Hepatocyte (in vitro differentiated cells): ENCODE results near the gene SUPT4H1. TPM values are rescaled to one million over a fixed set of nuclear protein-coding genes. Genes with fewer than 3 reads are reported as not detected.
"Not testable (repeated sequence)": the region's sequence is repeated elsewhere in the genome, so short reads cannot be mapped to it uniquely, and the experiment has no call there.

Source experiments
- DNase-seq: peaks from one replicate; pipeline ENCODE4 v3.0.0-alpha.2; 2016; ENCODE audit warnings: low spot score
- H2AFZ ChIP-seq: fragments of 200-600 bp; sonication (generic); 2 replicates; pipeline ENCODE4 v1.6.0; 2016; ENCODE audit warnings: antibody characterized with exemption, mild to moderate bottlenecking
- H3K27ac ChIP-seq: fragments of 200-600 bp; sonication (generic); 2 replicates; pipeline ENCODE4 v1.5.1; 2016; ENCODE audit warnings: mild to moderate bottlenecking
- H3K27me3 ChIP-seq: fragments of 200-600 bp; sonication (generic); 2 replicates; pipeline ENCODE4 v1.6.1; 2016
- H3K36me3 ChIP-seq: fragments of 200-600 bp; sonication (generic); replicated peaks from 2 replicates; pipeline ENCODE4 v1.5.1; 2016; ENCODE audit warnings: low read depth; ENCODE audit not compliant: insufficient read depth
- H3K4me1 ChIP-seq: fragments of 200-600 bp; sonication (generic); 2 replicates; pipeline ENCODE4 v1.5.1; 2016; ENCODE audit warnings: mild to moderate bottlenecking, moderate library complexity; ENCODE audit not compliant: insufficient read depth
- H3K4me2 ChIP-seq: fragments of 200-600 bp; sonication (generic); 2 replicates; pipeline ENCODE4 v1.6.0; 2016
- H3K4me3 ChIP-seq: fragments of 200-600 bp; sonication (generic); 2 replicates; pipeline ENCODE4 v1.5.1; 2016; ENCODE audit warnings: mild to moderate bottlenecking
- H3K79me2 ChIP-seq: fragments of 200-600 bp; sonication (generic); 2 replicates; pipeline ENCODE4 v1.6.0; 2017; ENCODE audit warnings: mild to moderate bottlenecking
- H3K9me2 ChIP-seq: fragments of 200-600 bp; sonication (generic); replicated peaks from 2 replicates; pipeline ENCODE4 v1.6.0; 2017; ENCODE audit warnings: mild to moderate bottlenecking; ENCODE audit not compliant: insufficient read depth
- H3K9me3 ChIP-seq: fragments of 200-600 bp; sonication (generic); 2 replicates; pipeline ENCODE4 v1.5.1; 2016; ENCODE audit warnings: low read depth, mild to moderate bottlenecking
- H4K20me1 ChIP-seq: fragments of 200-600 bp; sonication (generic); 2 replicates; pipeline ENCODE4 v1.6.0; 2016; ENCODE audit warnings: mild to moderate bottlenecking; ENCODE audit not compliant: insufficient read depth, poor library complexity, severe bottlenecking
- CTCF ChIP-seq: fragments of 200-600 bp; sonication (generic); IDR thresholded peaks from 2 replicates; pipeline ENCODE4 v1.5.1; 2016; ENCODE audit warnings: antibody characterized with exemption, mild to moderate bottlenecking; ENCODE audit not compliant: poor library complexity
- EZH2 ChIP-seq: fragments of 200-600 bp; sonication (generic); IDR thresholded peaks from 2 replicates; pipeline ENCODE4 v1.6.1; 2016; ENCODE audit warnings: antibody characterized with exemption, mild to moderate bottlenecking, borderline replicate concordance
- EZH2phosphoT487 ChIP-seq: fragments of 200-600 bp; sonication (generic); IDR thresholded peaks from one replicate; pipeline ENCODE4 v1.6.1; 2018; ENCODE audit warnings: antibody characterized with exemption, mild to moderate bottlenecking, low read depth, moderate library complexity; ENCODE audit not compliant: unreplicated experiment, severe bottlenecking
- WGBS: methylation state at CpG from one replicate; pipeline ENCODE4 v1.1.6; 2016; ENCODE audit warnings: low lambda C conversion rate; ENCODE audit errors: missing lambda C conversion rate; 5-methylcytosine and 5-hydroxymethylcytosine counted together
- polyA plus RNA-seq: library from polyadenylated mRNA; unstranded; fragments of >200 nt; fragmentation: Nextera tagmentation; extraction: Ambion mirVana; gene quantifications from 2 replicates; pipeline ENCODE4 v1.2.1, GENCODE V29; 2016
- total RNA-seq: library from RNA; depleted of rRNA; stranded (reverse); fragments of >200 nt; gene quantifications from 2 replicates; pipeline ENCODE4 v1.2.3, GENCODE V29; 2014

SUPT4H1 gene
- total and polyA plus RNA-seq, 2 experiments from 2014 or later: 54.5 to 108 TPM

- H3K79me2 ChIP-seq: peaks cover 1% of the 10 kb centered on the region
- no peak overlapping the region for H2AFZ ChIP-seq
- no peak overlapping the region for H3K27ac ChIP-seq
- no peak overlapping the region for H3K4me3 ChIP-seq
- H3K36me3 ChIP-seq: no peaks in the 10 kb centered on the region
- H3K9me2 ChIP-seq: no peaks in the 10 kb centered on the region
- no peaks in the 10 kb centered on the region for H4K20me1 ChIP-seq
- DNase-seq: no peak
- H3K4me1 ChIP-seq: no peaks in the 10 kb centered on the region
- H3K9me3 ChIP-seq: no peaks in the 10 kb centered on the region
- H3K27me3 ChIP-seq: no peaks in the 10 kb centered on the region
- TF ChIP-seq EZH2phosphoT487: no peak
- no peak for TF ChIP-seq CTCF
- TF ChIP-seq EZH2: no peak
- H3K4me2 ChIP-seq: no peak overlapping the region
- 89% methylated on average over 9 of the region's 9 CpGs for WGBS
These were observed 7.8 kb downstream of the SUPT4H1 start for GRCh38 chr17:58344047-58344790.

- WGBS: 93% methylated on average over 4 of the region's 4 CpGs
- no peaks in the 10 kb centered on the region for H3K36me3 ChIP-seq
- H4K20me1 ChIP-seq: no peaks in the 10 kb centered on the region
- no peak overlapping the region for H3K27ac ChIP-seq
- H3K4me3 ChIP-seq: no peak overlapping the region
- H3K9me2 ChIP-seq: no peaks in the 10 kb centered on the region
- H3K9me3 ChIP-seq: no peaks in the 10 kb centered on the region
- H2AFZ ChIP-seq: no peak overlapping the region
- H3K79me2 ChIP-seq: no peaks in the 10 kb centered on the region
- no peak for TF ChIP-seq CTCF
- no peak for TF ChIP-seq EZH2phosphoT487
- no peak for TF ChIP-seq EZH2
- no peak for DNase-seq
- H3K4me2 ChIP-seq: no peak overlapping the region
- no peaks in the 10 kb centered on the region for H3K4me1 ChIP-seq
- no peaks in the 10 kb centered on the region for H3K27me3 ChIP-seq
These were observed 8.9 kb downstream of the SUPT4H1 start for GRCh38 chr17:58343131-58343530.

DNA sequence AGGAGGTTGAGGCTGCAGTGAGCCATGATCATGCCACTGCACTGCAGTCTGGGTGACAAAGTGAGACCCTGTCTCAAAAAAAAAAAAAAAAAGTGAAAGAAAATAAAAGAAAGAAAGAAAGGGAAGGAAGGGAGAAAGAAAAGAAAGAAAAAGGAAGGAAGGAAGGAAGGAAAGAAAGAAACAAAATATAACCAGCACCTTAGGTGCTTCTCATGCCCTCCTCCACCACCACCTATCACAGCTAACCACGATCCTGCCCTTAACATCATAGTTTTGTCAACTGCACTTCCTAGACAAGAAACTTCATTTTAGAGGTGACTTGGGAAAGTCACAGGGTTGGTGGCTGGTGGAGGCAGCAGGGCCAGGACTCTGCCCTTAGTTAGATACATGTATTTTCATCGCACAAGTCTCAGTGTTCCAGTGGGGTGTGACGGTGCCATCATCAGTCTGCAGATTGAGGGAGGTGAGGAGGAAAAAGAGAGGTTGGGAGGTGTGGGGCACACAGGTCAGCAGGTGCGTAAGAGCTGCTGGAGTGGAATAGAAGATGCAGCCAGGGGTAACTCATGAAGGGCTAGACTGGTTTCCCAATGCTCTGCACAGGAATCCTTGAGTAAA, 10.0 kb downstream of the SUPT4H1 start:
- no peaks in the 10 kb centered on the region for H3K27me3 ChIP-seq
- H3K36me3 ChIP-seq: no peaks in the 10 kb centered on the region
- no peaks in the 10 kb centered on the region for H3K79me2 ChIP-seq
- H4K20me1 ChIP-seq: no peaks in the 10 kb centered on the region
- no peak overlapping the region for H3K27ac ChIP-seq
- DNase-seq: no peak
- TF ChIP-seq CTCF (no peak), EZH2phosphoT487 (no peak), EZH2 (no peak)
- H3K9me3 ChIP-seq: no peaks in the 10 kb centered on the region
- H3K4me2 ChIP-seq: no peak overlapping the region
- H3K4me3 ChIP-seq: no peak overlapping the region
- H2AFZ ChIP-seq: no peak overlapping the region
- H3K4me1 ChIP-seq: no peaks in the 10 kb centered on the region
- 84% methylated on average over 4 of the region's 4 CpGs for WGBS
- H3K9me2 ChIP-seq: no peaks in the 10 kb centered on the region

GRCh38 chr17:58341136-58341860, 10.7 kb downstream of the SUPT4H1 start:
- not testable (repeated sequence) for H3K27me3 ChIP-seq, H3K27ac ChIP-seq, H3K9me3 ChIP-seq, H3K4me2 ChIP-seq, H3K9me2 ChIP-seq, H4K20me1 ChIP-seq, H3K36me3 ChIP-seq, H3K4me1 ChIP-seq, H2AFZ ChIP-seq, DNase-seq, H3K4me3 ChIP-seq, H3K79me2 ChIP-seq
- WGBS: 93% methylated on average over 11 of the region's 11 CpGs
